Activated CD4-positive, alpha-beta T cell treated with anti-CD3 and anti-CD28 coated beads for 36 hours (primary cell): Measurements from ENCODE around the gene DNMBP. TPM values are rescaled to one million over a fixed set of nuclear protein-coding genes. Genes with fewer than 3 reads are reported as not detected.

Source experiments
- ATAC-seq: fragments of 200-7000 bp; cut with Tn5 transposase; one replicate; pipeline ENCODE4 v1.10.0; 2021; ENCODE audit warnings: mild to moderate bottlenecking, moderate library complexity
- CTCF ChIA-PET: fragments of 350-600 bp; sonication (Branson Sonifier 250); formaldehyde crosslinking; loops from one replicate; lab custom pipeline; 2021; ENCODE audit warnings: antibody characterized with exemption; lab: Charles Lee
- POLR2A ChIA-PET: fragments of 350-600 bp; sonication (Branson Sonifier 250); formaldehyde crosslinking; loops from one replicate; lab custom pipeline; 2021; ENCODE audit warnings: antibody characterized with exemption, inconsistent platforms; lab: Charles Lee
- DNase-seq: peaks from one replicate; pipeline ENCODE4 v3.0.0-alpha.2; 2020
- H3K27ac Mint-ChIP-seq: one replicate; pipeline ENCODE4 v1.8.0; 2021; ENCODE audit warnings: mixed read lengths
- H3K27me3 Mint-ChIP-seq: one replicate; pipeline ENCODE4 v1.8.0; 2021; ENCODE audit warnings: mixed read lengths
- H3K36me3 Mint-ChIP-seq: one replicate; pipeline ENCODE4 v1.8.0; 2021; ENCODE audit warnings: low read depth, mixed read lengths
- H3K4me1 Mint-ChIP-seq: one replicate; pipeline ENCODE4 v1.8.0; 2021; ENCODE audit warnings: mixed read lengths
- H3K4me3 Mint-ChIP-seq: one replicate; pipeline ENCODE4 v1.8.0; 2021; ENCODE audit warnings: mild to moderate bottlenecking, moderate library complexity, mixed read lengths
- H3K9me3 Mint-ChIP-seq: one replicate; pipeline ENCODE4 v1.8.0; 2021; ENCODE audit warnings: low read depth, mixed read lengths
- intact Hi-C, 2 experiments: fragments of 100-400 bp; cut with DNase I in 1 of 2; cut with micrococcal nuclease in 1 of 2; formaldehyde crosslinking; loops; one replicate each; pipeline versions ENCODE4 v1.14.2 to v1.15.1; 2022 to 2024; cut with DNase I, micrococcal nuclease
- total RNA-seq, 2 experiments: library from RNA; stranded (reverse); gene quantifications; one replicate each; pipeline ENCODE4 v1.2.3, GENCODE V29; 2021

DNMBP gene
- total RNA-seq, 2 experiments from 2014 or later = 1.9 to 2.4 TPM

- ChIA-PET POLR2A (no interaction called here), CTCF (interaction anchor here (1.2 kb wide), 1 partner anchor 82 kb away, joined by 4 read pairs; no protein-coding TSS in a partner anchor)
- H3K36me3 Mint-ChIP-seq = no peaks in the 10 kb centered on the region
- no peaks in the 10 kb centered on the region for H3K9me3 Mint-ChIP-seq
- peaks cover 17% of the 10 kb centered on the region for H3K4me1 Mint-ChIP-seq
- ATAC-seq = no peak
- no peak overlapping the region for H3K27ac Mint-ChIP-seq
- no peak overlapping the region for H3K4me3 Mint-ChIP-seq
- no peak for DNase-seq
- H3K27me3 Mint-ChIP-seq = no peaks in the 10 kb centered on the region
- intact Hi-C loops = no loop called here
Measured at GRCh38 chr10:99927721-99928280, 81.9 kb downstream of the DNMBP start.

DNA sequence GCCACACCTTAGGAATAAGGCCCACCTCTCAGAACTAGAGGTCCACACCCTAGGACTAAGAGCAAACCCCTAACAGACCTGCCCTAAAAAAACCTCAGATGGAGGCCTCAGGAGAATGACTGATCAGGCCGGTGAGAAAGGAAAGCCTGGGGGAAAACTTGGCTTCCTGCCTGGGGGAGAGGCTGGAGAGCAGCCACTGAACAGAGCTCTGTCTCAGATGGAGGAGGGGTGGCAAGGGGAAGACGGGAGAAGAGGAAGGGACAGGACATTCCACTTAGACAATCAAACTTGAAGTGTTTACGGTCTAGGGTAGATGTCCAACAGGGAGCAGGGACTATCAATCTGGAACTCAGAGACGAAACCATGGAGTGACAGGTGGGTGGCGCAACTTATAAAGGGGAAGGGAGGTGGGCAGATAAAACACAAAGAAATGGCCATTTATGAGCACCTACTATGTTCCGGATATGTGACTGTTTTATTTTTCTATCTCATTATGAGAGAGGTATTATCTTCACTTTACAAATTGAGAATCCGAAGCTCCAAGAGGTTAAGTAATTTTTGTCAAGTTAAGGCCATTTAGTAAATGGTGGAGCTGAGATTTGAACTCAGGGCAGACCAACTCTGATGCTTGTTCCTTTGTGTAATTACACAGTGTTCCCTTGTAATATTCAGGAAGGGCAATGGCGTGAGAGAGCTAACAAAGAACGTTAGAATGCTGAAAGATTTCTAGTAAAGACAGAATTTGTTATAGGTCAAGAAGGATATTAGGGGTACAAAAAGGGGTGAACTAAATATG is 82.6 kb downstream of the DNMBP start:
- ChIA-PET CTCF (interaction anchor here (1.2 kb wide), 1 partner anchor 82 kb away, joined by 4 read pairs; no protein-coding TSS in a partner anchor), POLR2A (no interaction called here)

DNA sequence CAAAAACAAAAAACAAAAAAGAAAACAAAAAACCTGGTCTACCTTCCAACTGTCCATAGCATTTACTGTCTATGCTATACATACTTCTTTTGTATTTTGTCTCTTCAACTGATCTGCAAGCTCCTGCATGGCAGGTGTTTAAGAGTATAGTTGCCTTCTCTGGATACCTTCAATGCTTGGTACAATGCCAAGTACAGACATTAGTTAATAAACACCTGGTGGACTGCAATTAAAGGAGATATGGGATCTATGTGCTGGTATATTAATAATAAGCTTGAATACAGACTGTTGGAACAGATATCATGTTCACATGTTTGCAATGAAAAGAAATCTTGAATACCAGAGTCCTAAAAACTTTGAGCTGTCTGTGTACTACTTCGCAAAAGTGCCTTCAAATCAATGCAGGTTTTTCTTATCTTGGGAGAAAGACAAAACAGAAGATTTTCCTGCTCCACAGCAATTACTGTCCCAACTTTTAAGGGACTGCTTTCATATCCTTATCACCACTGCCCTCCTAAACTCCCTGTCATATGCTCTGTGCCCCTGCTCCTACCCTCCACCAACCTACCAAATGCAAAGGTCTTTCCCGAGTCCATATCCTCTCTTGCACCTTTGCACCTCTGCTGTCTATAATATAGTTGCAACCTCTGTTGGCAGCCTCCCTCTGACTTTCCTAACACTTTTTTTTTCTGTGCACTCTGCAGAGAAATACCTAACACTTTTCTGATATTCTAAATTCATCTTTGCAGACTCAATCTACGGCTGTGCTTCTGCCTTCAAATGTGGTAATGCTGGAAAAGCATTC is 85.1 kb downstream of the DNMBP start:
- DNase-seq = no peak

More for the DNA sequence above, 82.6 kb downstream of the DNMBP start:
- intact Hi-C loops = no loop called here
- no peaks in the 10 kb centered on the region for H3K36me3 Mint-ChIP-seq
- no peak for DNase-seq
- H3K27ac Mint-ChIP-seq = no peak overlapping the region
- H3K9me3 Mint-ChIP-seq = no peaks in the 10 kb centered on the region
- H3K27me3 Mint-ChIP-seq = no peaks in the 10 kb centered on the region
- ATAC-seq = no peak
- H3K4me3 Mint-ChIP-seq = no peak overlapping the region
- peaks cover 17% of the 10 kb centered on the region for H3K4me1 Mint-ChIP-seq

DNA sequence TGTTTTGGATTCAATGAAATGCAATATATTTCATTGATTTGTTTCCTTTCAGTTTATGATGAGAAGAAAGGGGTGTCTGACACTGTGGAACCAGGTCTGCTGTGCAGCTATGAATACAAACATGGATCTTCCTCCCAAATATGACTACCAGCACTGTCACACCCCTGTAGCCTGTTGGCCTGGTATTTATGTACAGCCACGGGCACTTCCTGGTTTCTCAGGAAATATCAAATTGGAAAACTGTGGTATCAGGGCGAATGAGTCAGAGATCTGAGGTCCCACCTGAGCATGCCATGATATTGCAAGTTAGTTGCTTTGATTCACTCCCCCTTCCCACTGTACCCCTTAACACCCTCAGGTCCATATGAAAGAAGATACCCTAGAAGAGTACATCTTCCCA is 87.8 kb downstream of the DNMBP start:
- Mint-ChIP-seq H3K4me1 (no peaks in the 10 kb centered on the region), H3K9me3 (no peaks in the 10 kb centered on the region), H3K36me3 (no peaks in the 10 kb centered on the region), H3K27ac (no peak overlapping the region), H3K4me3 (no peak overlapping the region), H3K27me3 (no peaks in the 10 kb centered on the region)
- intact Hi-C loops = no loop called here
- DNase-seq = no peak
- ATAC-seq = no peak
- POLR2A ChIA-PET = no interaction called here
- CTCF ChIA-PET = no interaction called here

More for the DNA sequence above, 85.1 kb downstream of the DNMBP start:
- Mint-ChIP-seq H3K36me3 (no peaks in the 10 kb centered on the region), H3K4me1 (peaks cover 7% of the 10 kb centered on the region), H3K27ac (no peak overlapping the region), H3K9me3 (no peaks in the 10 kb centered on the region), H3K27me3 (no peaks in the 10 kb centered on the region), H3K4me3 (no peak overlapping the region)
- intact Hi-C loops = no loop called here
- ChIA-PET POLR2A (no interaction called here), CTCF (interaction anchor here (0.9 kb wide), 1 partner anchor 79 kb away, joined by 3 read pairs; no protein-coding TSS in a partner anchor)
- ATAC-seq = no peak

DNA sequence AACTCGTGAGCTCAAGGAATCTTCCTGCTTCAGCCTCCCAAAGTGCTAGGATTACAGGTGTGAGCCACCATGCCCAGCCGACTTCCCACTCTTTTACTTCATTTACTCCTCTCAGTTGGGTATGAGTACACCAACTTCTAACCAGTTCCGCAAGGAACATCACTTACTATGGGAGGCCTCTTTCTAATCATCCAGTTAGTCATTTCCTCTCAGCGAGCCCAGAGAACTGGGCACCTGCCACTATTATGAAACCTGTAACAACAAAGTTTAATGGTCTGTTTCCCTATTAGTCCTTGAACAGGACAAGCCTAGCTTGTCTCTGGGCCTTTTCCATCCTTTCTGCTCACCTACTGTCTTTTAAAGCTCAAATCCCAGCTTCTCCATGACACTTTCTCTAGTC is 88.8 kb downstream of the DNMBP start:
- Mint-ChIP-seq H3K36me3 (no peaks in the 10 kb centered on the region), H3K27me3 (no peaks in the 10 kb centered on the region), H3K27ac (no peak overlapping the region), H3K4me3 (no peak overlapping the region), H3K4me1 (no peaks in the 10 kb centered on the region), H3K9me3 (no peaks in the 10 kb centered on the region)
- ChIA-PET POLR2A (no interaction called here), CTCF (no interaction called here)
- no peak for DNase-seq
- intact Hi-C loops = no loop called here
- ATAC-seq = no peak

- CTCF ChIA-PET = no interaction called here
- no peak for DNase-seq
- no peaks in the 10 kb centered on the region for H3K27me3 Mint-ChIP-seq
Measured at GRCh38 chr10:99920486-99920885, 89.3 kb downstream of the DNMBP start.

DNA sequence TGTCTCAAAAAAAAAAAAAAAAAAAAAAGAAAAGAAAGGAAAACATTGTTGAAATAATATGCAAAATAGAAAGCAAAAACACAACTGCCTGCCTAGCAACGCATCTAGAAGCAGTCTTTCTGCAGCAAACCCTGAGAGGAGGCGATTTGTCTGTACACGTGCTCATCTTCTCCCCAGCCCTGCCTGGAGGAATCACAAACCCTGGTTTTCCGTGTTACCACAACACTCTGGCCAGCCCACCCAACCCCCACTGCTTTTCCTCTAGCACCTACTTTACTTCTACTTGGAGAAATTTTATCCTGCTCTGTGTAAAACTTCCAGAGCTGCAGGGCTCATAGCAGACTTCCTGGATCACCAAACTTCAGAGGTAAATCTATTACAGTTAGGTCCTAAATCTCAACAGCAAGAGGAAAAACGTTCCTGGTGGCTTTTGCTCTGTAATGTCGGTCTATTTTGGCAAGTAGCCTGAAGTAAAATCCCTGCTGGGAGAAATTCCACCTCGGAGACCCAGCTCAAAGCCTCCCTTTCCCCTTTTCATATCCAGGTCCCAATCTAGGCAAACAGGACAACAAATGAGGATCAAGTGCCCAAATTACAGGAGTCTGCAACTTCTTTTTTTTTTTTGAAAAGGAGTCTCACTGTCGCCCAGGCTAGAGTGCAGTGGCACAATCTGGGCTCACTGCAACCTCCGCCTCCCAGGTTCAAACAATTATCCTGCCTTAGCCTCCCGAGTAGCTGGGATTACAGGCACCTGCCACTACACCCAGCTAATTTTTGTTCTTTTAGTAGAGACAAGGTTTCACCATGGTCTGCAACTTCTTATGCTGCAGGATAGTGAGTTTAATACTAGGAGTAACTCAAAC is 91.6 kb downstream of the DNMBP start:
- Mint-ChIP-seq H3K27ac (no peak overlapping the region), H3K27me3 (no peaks in the 10 kb centered on the region), H3K9me3 (no peaks in the 10 kb centered on the region), H3K4me3 (no peak overlapping the region), H3K4me1 (no peaks in the 10 kb centered on the region), H3K36me3 (no peaks in the 10 kb centered on the region)
- ATAC-seq = no peak
- intact Hi-C loops = no loop called here
- ChIA-PET CTCF (no interaction called here), POLR2A (no interaction called here)
- no peak for DNase-seq

More at GRCh38 chr10:99920486-99920885, 89.3 kb downstream of the DNMBP start:
- no peaks in the 10 kb centered on the region for H3K36me3 Mint-ChIP-seq
- POLR2A ChIA-PET = no interaction called here
- intact Hi-C loops = no loop called here
- no peak for ATAC-seq
- H3K4me3 Mint-ChIP-seq = no peak overlapping the region
- H3K9me3 Mint-ChIP-seq = no peaks in the 10 kb centered on the region
- no peak overlapping the region for H3K27ac Mint-ChIP-seq
- H3K4me1 Mint-ChIP-seq = no peaks in the 10 kb centered on the region

DNA sequence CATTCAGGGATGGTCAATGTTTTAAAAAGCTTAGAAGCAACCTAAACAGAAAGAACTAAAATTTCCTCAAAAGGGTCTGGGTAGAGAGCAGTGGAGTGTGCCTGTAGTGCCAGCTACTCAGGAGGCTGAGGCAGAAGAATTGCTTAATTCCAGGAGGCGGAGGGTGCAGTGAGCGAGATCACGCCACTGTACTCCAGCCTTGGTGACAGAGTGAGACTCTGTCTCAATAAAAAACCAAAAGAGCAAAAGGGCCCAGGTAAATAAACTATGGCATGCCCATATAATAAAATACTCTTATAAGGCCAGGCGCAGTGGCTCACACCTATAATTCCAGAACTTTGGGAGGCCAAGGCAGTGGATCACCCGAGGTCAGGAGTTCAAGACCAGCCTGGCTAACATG is 93.0 kb downstream of the DNMBP start:
- Mint-ChIP-seq H3K27me3 (no peaks in the 10 kb centered on the region), H3K27ac (no peak overlapping the region), H3K36me3 (no peaks in the 10 kb centered on the region), H3K9me3 (no peaks in the 10 kb centered on the region), H3K4me1 (no peaks in the 10 kb centered on the region), H3K4me3 (no peak overlapping the region)
- no peak for DNase-seq
- POLR2A ChIA-PET = no interaction called here
- no peak for ATAC-seq
- intact Hi-C loops = no loop called here
- CTCF ChIA-PET = interaction anchor here (0.7 kb wide), 1 partner anchor 175 kb away, joined by 4 read pairs; no protein-coding TSS in a partner anchor

- no peak for ATAC-seq
- no peak overlapping the region for H3K4me3 Mint-ChIP-seq
- no peaks in the 10 kb centered on the region for H3K36me3 Mint-ChIP-seq
- ChIA-PET CTCF (interaction anchor here (0.8 kb wide), 1 partner anchor 147 kb away, joined by 4 read pairs; no protein-coding TSS in a partner anchor), POLR2A (interaction anchor here (0.6 kb wide), 1 partner anchor 146 kb away, joined by 7 read pairs; no protein-coding TSS in a partner anchor)
- no peaks in the 10 kb centered on the region for H3K4me1 Mint-ChIP-seq
- H3K9me3 Mint-ChIP-seq = no peaks in the 10 kb centered on the region
- intact Hi-C loops = no loop called here
- no peak for DNase-seq
- H3K27ac Mint-ChIP-seq = no peak overlapping the region
- H3K27me3 Mint-ChIP-seq = no peaks in the 10 kb centered on the region
Measured at GRCh38 chr10:99915414-99915813, 94.3 kb downstream of the DNMBP start.

GRCh38 chr10:99914236-99914635 is 95.5 kb downstream of the DNMBP start:
- ChIA-PET POLR2A (no interaction called here), CTCF (no interaction called here)
- Mint-ChIP-seq H3K9me3 (no peaks in the 10 kb centered on the region), H3K4me3 (no peak overlapping the region), H3K27me3 (no peaks in the 10 kb centered on the region), H3K36me3 (no peaks in the 10 kb centered on the region), H3K27ac (no peak overlapping the region), H3K4me1 (no peaks in the 10 kb centered on the region)
- intact Hi-C loops = no loop called here
- ATAC-seq = no peak
- no peak for DNase-seq

GRCh38 chr10:99913831-99914235 is 95.9 kb downstream of the DNMBP start:
- CTCF ChIA-PET = interaction anchor here (0.7 kb wide), 1 partner anchor 135 kb away, joined by 3 read pairs; no protein-coding TSS in a partner anchor
- Mint-ChIP-seq H3K9me3 (no peaks in the 10 kb centered on the region), H3K4me3 (no peak overlapping the region)

More at GRCh38 chr10:99913831-99914235, 95.9 kb downstream of the DNMBP start:
- DNase-seq = no peak
- Mint-ChIP-seq H3K4me1 (no peaks in the 10 kb centered on the region), H3K27me3 (no peaks in the 10 kb centered on the region), H3K27ac (no peak overlapping the region), H3K36me3 (no peaks in the 10 kb centered on the region)
- ATAC-seq = no peak
- intact Hi-C loops = no loop called here
- POLR2A ChIA-PET = no interaction called here
